Prostate gland (tissue), 2 donors: ENCODE results near the gene ZNF827. TPM values are rescaled to one million over a fixed set of nuclear protein-coding genes. Genes with fewer than 3 reads are reported as not detected.

Source experiments
- DNase-seq: peaks from one replicate; pipeline ENCODE4 v3.0.0-alpha.2; 2019; ENCODE audit warnings: low spot score
- H3K27ac ChIP-seq, 2 donors: fragments of 200-600 bp; sonication (generic); 2 replicates each; pipeline ENCODE4 v1.5.1; 2017 to 2019
- H3K27me3 ChIP-seq: fragments of 200-600 bp; sonication (generic); replicated peaks from 2 replicates; pipeline ENCODE4 v1.5.1; 2019; ENCODE audit not compliant: insufficient read depth
- H3K36me3 ChIP-seq, 2 donors: fragments of 200-600 bp; sonication (generic); 1 replicate in 1 of 2; 2 replicates in 1 of 2; pipeline versions ENCODE4 v1.5.1 to v1.8.1; 2017 to 2019
- H3K4me1 ChIP-seq: fragments of 200-600 bp; sonication (generic); replicated peaks from 2 replicates; pipeline ENCODE4 v1.5.1; 2019
- H3K4me3 ChIP-seq, 2 donors: fragments of 200-600 bp; sonication (generic); 2 replicates each; pipeline ENCODE4 v1.5.1; 2017 to 2019
- H3K9me3 ChIP-seq: fragments of 200-600 bp; sonication (generic); 2 replicates; pipeline ENCODE4 v1.5.1; 2017
- POLR2A ChIP-seq: fragments of 450-650 bp; IDR thresholded peaks from one replicate; pipeline ENCODE4 v1.6.1; 2016; ENCODE audit warnings: antibody characterized with exemption, mild to moderate bottlenecking
- POLR2AphosphoS5 ChIP-seq: sonication (generic); formaldehyde crosslinking; IDR thresholded peaks from one replicate; pipeline ENCODE4 v1.6.1; 2017; ENCODE audit warnings: antibody characterized with exemption
- WGBS: methylation state at CpG from one replicate; pipeline ENCODE4 v1.1.5; 2018; 5-methylcytosine and 5-hydroxymethylcytosine counted together
- intact Hi-C: fragments of 100-400 bp; cut with DNase I; formaldehyde crosslinking; loops from one replicate; pipeline ENCODE4 v1.14.2; 2022
- total RNA-seq, 2 donors: library from RNA; depleted of rRNA; stranded (reverse); fragments of >200 nt; gene quantifications; one replicate each; pipeline ENCODE4 v1.1.0, GENCODE V29; 2016
- TF ChIP-seq, protein P1 (sequence below), 4 experiments: fragments of 200-600 bp in 2 of 4; fragments of 450-650 bp in 2 of 4; sonication (generic) in 2 of 4; IDR thresholded peaks; 1 replicate in 3 of 4; 2 replicates in 1 of 4; pipeline ENCODE4 v1.5.1; 2016 to 2019; ENCODE audit warnings: antibody characterized with exemption in 4 of 4, mild to moderate bottlenecking in 2 of 4, moderate library complexity in 2 of 4

Gene ZNF827
- total RNA-seq, 2 donors from 2014 or later: 221 to 286 TPM

DNA sequence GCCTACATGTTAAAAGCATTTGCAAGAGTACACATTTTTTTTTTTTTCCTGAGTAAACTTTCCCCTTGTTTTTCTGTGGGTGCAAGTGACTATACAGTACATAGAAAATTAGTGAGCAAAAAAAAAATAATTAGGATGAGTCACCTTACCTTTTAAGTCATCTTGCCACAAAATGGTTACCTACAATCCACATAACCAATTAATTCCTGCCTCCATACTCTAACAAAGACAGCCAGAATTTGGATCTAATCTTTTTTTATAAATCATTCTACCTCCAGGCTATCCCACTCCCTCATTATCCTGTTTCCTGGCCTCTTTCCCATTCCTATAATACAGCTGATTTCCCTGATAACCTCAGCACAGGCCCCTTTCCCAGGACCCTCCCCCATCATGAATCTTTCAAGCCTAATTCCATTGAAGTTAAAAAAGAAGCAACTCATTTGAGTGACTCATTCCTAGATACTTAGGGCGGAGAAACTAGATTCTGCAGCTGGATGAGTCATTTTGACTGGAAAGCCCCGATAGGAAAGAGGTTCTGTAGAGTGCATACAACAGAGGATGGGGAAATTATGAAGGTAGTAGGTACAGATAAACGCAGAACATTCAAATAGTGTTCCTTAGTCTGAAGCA is 130.5 kb downstream of the ZNF827 start:
- Histone ChIP-seq H3K27me3 (no peaks in the 10 kb centered on the region), H3K9me3 (no peaks in the 10 kb centered on the region), H3K4me1 (no peaks in the 10 kb centered on the region), H3K36me3 (no peaks in the 10 kb centered on the region), H3K4me3 (no peak overlapping the region), H3K27ac (no peak overlapping the region)
- no peak for DNase-seq
- 29% methylated on average over 3 of the region's 3 CpGs for WGBS
- TF ChIP-seq POLR2AphosphoS5 (peak; percentile 15), POLR2A (no peak)
- TF ChIP-seq, protein P1, sequence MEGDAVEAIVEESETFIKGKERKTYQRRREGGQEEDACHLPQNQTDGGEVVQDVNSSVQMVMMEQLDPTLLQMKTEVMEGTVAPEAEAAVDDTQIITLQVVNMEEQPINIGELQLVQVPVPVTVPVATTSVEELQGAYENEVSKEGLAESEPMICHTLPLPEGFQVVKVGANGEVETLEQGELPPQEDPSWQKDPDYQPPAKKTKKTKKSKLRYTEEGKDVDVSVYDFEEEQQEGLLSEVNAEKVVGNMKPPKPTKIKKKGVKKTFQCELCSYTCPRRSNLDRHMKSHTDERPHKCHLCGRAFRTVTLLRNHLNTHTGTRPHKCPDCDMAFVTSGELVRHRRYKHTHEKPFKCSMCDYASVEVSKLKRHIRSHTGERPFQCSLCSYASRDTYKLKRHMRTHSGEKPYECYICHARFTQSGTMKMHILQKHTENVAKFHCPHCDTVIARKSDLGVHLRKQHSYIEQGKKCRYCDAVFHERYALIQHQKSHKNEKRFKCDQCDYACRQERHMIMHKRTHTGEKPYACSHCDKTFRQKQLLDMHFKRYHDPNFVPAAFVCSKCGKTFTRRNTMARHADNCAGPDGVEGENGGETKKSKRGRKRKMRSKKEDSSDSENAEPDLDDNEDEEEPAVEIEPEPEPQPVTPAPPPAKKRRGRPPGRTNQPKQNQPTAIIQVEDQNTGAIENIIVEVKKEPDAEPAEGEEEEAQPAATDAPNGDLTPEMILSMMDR (IDR thresholded peaks at IDR 0.05): no peak
- intact Hi-C loops: no loop called here

DNA sequence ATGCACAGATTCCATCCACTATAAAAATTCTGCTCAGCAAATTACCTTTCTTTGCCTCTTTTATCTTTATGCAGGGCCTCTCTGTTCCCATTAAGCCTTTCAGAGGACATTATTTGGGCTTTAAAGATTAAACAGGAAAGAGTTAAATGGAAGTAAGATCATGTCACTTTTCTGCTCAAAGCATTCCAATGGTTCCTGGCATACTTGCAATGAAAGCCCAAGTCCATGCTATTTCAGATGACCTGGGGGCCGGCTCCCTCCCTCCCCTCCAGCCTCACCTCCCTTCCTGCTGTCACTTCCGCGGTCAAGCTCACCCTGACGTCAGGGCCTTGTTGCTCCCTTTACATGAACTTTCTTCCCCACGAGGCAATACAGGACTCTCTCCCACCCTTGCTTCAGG is 133.1 kb downstream of the ZNF827 start:
- DNase-seq: no peak
- Histone ChIP-seq H3K27ac (no peak overlapping the region), H3K4me1 (no peaks in the 10 kb centered on the region), H3K9me3 (no peaks in the 10 kb centered on the region), H3K4me3 (no peak overlapping the region), H3K27me3 (no peaks in the 10 kb centered on the region), H3K36me3 (no peaks in the 10 kb centered on the region)
- 62% methylated on average over 5 of the region's 5 CpGs for WGBS
- intact Hi-C loops: no loop called here
- TF ChIP-seq POLR2A: no peak
- TF ChIP-seq POLR2AphosphoS5: no peak
- TF ChIP-seq, protein P1 (IDR thresholded peaks at IDR 0.05): no peak

DNA sequence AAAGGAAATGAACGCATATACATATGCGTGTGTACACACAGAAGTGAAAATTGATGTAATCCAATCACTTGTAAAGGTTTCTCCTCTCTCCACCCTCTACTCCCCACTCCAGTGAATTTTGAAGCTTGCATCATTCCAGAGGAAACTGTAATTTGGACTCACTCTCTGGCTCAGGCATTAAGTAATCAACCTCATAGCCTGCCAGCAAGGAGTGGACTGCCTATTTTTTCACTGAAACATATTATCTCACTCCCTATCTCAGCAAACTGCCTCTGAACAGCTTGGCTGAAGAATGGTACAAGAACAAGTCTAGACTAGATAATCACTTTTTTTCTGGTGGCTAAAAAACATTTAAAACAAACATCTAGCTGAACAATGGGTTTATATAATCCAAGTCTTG is 134.5 kb downstream of the ZNF827 start:
- intact Hi-C loops: no loop called here
- Histone ChIP-seq H3K9me3 (no peaks in the 10 kb centered on the region), H3K4me3 (no peak overlapping the region), H3K27me3 (no peaks in the 10 kb centered on the region), H3K27ac (peak overlapping the region in 1 of 2 donors; percentile 7), H3K4me1 (no peaks in the 10 kb centered on the region), H3K36me3 (no peaks in the 10 kb centered on the region)
- TF ChIP-seq POLR2A (no peak), POLR2AphosphoS5 (peak; percentile 80)
- TF ChIP-seq, protein P1 (IDR thresholded peaks at IDR 0.05): no peak
- DNase-seq: peak; percentile 64
- WGBS: 15% methylated on average over 2 of the region's 2 CpGs

DNA sequence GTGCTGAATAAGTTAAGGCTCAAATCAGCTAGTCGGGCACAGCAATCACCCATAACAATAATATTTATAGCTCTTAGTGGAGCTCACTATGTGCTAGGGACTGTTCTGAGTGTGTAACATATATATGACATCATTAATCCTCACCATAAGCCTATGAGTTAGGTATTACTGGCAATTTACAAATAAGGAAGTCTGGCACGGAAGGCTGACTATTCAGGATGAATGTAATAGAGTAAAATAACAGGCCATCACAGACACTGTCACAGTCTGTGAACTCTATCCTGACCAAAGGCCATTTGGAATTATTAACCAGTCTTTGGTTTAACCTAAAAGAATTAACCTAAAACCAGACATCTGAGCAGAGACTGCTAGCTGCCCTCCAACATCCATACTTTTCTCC is 139.4 kb downstream of the ZNF827 start:
- Histone ChIP-seq H3K27ac (no peak overlapping the region), H3K36me3 (no peaks in the 10 kb centered on the region), H3K9me3 (no peaks in the 10 kb centered on the region), H3K27me3 (no peaks in the 10 kb centered on the region), H3K4me3 (no peak overlapping the region), H3K4me1 (no peaks in the 10 kb centered on the region)
- intact Hi-C loops: no loop called here
- DNase-seq: no peak
- no peak for TF ChIP-seq POLR2A
- TF ChIP-seq POLR2AphosphoS5: no peak
- TF ChIP-seq, protein P1 (IDR thresholded peaks at IDR 0.05): no peak
- 91% methylated on average over 2 of the region's 2 CpGs for WGBS

DNA sequence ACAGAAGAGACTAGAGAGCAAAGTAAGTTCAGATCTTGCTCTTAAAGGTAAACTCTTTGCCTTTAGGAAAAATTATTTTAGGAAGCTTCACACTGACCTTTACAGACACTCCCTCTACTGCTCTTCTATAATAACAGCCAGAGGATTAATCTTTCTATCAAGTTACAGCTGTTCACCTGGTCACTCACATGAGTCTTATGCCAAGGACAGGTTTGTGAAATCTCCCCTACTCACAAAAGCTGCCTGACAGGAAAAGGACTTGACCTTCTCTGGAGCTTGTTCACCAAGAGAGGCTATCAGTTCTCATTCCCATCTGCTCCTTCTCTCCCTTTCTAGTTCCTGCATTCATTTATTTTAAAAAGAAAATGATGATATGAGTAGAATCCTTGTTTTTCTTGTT is 141.3 kb downstream of the ZNF827 start:
- Histone ChIP-seq H3K27me3 (no peaks in the 10 kb centered on the region), H3K4me1 (no peaks in the 10 kb centered on the region), H3K4me3 (no peak overlapping the region), H3K27ac (no peak overlapping the region), H3K36me3 (no peaks in the 10 kb centered on the region), H3K9me3 (no peaks in the 10 kb centered on the region)
- no peak for DNase-seq
- intact Hi-C loops: no loop called here
- TF ChIP-seq POLR2A (no peak), POLR2AphosphoS5 (no peak)
- TF ChIP-seq, protein P1 (IDR thresholded peaks at IDR 0.05): no peak
